Activated CD4-positive, alpha-beta T cell treated with anti-CD3 and anti-CD28 coated beads for 1 hour (primary cell): ENCODE measurements around the gene OR2L13.
"Not testable (repeated sequence)": the region's sequence is repeated elsewhere in the genome, so short reads cannot be mapped to it uniquely, and the experiment has no call there.

Experiments used
- DNase-seq: peaks from one replicate; pipeline ENCODE4 v3.0.0-alpha.2; 2020

The OR2L13 gene

GRCh38 chr1:248094884-248095283, at the start of gene OR2L13:
OR2L13 (plus strand) TSS chr1:248095184; CDS start chr1:248099376, 4,192 bp downstream.
- no peak for DNase-seq

GRCh38 chr1:248045209-248045608, 49.8 kb upstream of the OR2L13 start:
- DNase-seq: no peak

- DNase-seq: no peak
Observed at GRCh38 chr1:248046536-248046935, 48.4 kb upstream of the OR2L13 start, which contains the start of gene OR2L3. OR2L3 (plus strand) TSS chr1:248046836; CDS start chr1:248060682, 13,846 bp downstream.

GRCh38 chr1:248047008-248047407, 48.0 kb upstream of the OR2L13 start:
- no peak for DNase-seq

- DNase-seq: no peak
Observed at GRCh38 chr1:248054671-248055070, 40.3 kb upstream of the OR2L13 start.

- DNase-seq: no peak
Observed at GRCh38 chr1:248055261-248055660, 39.7 kb upstream of the OR2L13 start.

- DNase-seq: no peak
Observed at GRCh38 chr1:248065071-248065470, 29.9 kb upstream of the OR2L13 start.

- no peak for DNase-seq
Observed at GRCh38 chr1:248065604-248066003, 29.4 kb upstream of the OR2L13 start.

GRCh38 chr1:248083864-248084263, 11.1 kb upstream of the OR2L13 start:
- not testable (repeated sequence) for DNase-seq

GRCh38 chr1:248098529-248098928, 3.5 kb downstream of the OR2L13 start:
- no peak for DNase-seq

- no peak for DNase-seq
Observed at GRCh38 chr1:248102847-248103246, 7.9 kb downstream of the OR2L13 start.

GRCh38 chr1:248111157-248111556, 16.2 kb downstream of the OR2L13 start:
- no peak for DNase-seq

GRCh38 chr1:248114890-248115289, 19.9 kb downstream of the OR2L13 start:
- no peak for DNase-seq

GRCh38 chr1:248127653-248128052, 32.7 kb downstream of the OR2L13 start:
- DNase-seq: no peak

- no peak for DNase-seq
Observed at GRCh38 chr1:248136811-248137210, 41.8 kb downstream of the OR2L13 start.

- DNase-seq: no peak
Observed at GRCh38 chr1:248140846-248141245, 45.9 kb downstream of the OR2L13 start.

- no peak for DNase-seq
Observed at GRCh38 chr1:248143311-248143710, 48.3 kb downstream of the OR2L13 start.

- no peak for DNase-seq
Observed at GRCh38 chr1:248144513-248145198, 49.7 kb downstream of the OR2L13 start, which contains the start of gene OR2M5. OR2M5 (plus strand) TSS chr1:248145148; CDS start chr1:248145148, 0 bp downstream.
